ENCODE measurements around the gene BEST4.
"Not testable (repeated sequence)": the region's sequence is repeated elsewhere in the genome, so short reads cannot be mapped to it uniquely, and the experiment has no call there.

The BEST4 gene

GRCh38 chr1:44819196-44819607 lies 31.2 kb upstream of the BEST4 start:
- peak; percentile 17 for DNase-seq

- DNase-seq: no peak
These were observed 30.0 kb upstream of the BEST4 start for GRCh38 chr1:44817771-44818495.

GRCh38 chr1:44817307-44817706 lies 29.3 kb upstream of the BEST4 start:
- no peak for DNase-seq

DNA sequence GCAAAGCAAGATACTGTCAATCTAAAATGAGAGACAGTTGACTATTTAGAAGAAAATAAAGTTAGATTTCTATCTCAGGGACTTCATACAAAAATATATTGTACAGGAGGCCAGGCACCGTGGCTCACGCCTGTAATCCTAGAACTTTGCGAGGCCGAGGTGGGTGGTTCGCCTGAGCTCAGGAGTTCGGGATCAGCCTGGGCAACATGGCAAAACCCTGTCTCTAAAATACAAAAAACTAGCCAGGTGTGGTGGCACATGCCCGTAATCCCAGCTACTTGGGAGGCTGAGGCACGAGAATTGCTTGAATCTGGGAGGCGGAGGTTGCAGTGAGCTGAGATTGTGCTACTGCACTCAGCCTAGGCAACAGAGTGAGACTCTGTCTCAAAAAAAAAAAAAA lies 28.0 kb upstream of the BEST4 start:
- not testable (repeated sequence) for DNase-seq

- DNase-seq: no peak
These were observed 25.0 kb upstream of the BEST4 start for GRCh38 chr1:44812822-44813543.

- no peak for DNase-seq
These were observed 23.3 kb upstream of the BEST4 start for GRCh38 chr1:44811234-44811633.

DNA sequence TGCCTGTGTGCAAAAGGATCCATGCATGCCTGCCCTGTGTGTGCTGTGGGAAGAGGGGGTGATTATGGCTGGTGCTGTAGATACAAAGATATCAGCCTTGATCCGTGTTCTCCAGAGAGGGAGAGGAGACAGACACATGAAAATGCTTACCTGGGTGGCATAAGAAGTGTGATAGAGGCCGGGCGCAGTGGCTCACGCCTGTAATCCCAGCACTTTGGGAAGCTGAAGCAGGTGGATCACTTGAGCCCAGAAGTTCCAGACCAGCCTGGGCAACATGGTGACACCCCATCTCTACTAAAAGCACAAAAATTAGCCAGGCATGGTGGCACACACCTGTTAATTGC lies 22.8 kb upstream of the BEST4 start:
- DNase-seq: not testable (repeated sequence)

DNA sequence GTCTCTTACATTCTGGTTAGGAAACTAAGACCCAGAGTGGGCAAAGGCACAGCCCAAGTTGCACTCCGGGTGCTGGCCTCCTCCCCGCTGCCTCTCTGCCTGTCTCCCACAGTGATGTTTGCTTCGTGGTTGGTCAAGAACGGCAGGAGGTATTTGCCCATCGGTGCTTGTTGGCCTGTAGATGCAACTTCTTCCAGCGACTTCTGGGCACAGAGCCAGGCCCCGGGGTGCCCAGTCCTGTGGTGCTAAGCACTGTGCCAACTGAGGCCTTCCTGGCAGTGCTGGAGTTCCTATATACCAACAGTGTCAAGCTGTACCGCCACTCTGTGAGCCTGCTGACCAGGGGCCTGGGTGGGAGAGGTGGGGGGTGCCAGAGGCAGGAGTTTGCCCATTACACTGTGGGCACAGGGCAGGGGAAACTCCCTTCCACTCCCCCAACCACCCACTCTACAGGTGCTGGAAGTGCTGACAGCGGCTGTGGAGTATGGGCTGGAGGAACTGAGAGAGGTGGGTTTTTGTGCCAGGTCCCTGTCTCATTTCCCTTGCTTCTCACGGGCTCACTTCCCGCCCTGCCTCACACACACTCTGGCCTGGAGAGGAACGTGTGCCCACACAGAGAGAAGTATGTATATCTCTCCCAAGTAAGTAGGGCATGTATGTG lies 22.3 kb upstream of the BEST4 start:
- peak; percentile 49 for DNase-seq

DNA sequence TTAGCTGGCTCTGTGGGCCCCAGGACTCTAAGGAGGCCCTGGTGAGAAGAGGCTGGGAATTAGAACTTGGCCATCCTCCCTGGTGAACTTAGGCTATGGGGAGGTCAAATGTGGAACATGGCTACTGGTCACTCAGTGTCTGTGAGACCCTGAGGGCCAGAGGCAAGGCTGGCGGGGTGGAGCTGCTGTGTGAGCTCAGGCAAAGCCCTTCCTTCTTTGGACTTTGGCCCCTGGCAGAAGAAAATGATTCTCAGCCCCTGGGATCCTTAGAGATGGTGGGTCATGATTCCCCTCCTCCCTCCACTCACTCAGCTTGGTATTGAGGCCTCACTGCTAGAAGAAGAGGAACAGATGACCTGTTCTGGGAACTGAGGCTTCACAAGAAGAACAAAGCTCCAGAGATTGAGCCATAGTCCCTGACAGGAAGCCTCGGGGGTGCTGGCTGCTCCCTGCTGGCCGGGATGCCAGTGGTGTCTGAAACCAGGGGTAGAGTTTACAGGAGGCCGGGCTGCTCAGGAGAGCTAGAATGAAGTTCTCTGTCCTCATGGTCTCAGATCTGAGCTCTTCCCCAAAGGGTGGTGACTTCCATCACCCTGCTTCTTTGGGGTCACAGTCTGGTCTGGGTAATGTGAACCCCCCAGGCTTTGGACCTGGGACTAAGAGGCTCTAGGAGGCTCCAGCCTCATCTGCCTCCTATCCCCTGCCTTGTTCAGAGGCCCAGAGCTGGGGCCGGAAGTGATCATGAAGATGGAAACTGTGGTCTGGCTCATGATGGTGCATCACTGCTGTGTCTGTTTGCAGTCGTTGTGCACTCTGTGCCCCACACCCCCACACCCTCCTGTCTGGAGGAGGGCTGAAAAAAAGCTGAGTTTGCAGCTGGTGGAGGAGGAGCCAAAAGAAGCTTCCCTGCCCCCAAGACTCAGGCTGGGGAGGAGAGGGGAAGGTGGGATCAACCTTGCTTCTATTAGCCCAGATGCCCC lies 21.3 kb upstream of the BEST4 start:
- peak; percentile 91 for DNase-seq

GRCh38 chr1:44808063-44808937 lies 20.3 kb upstream of the BEST4 start, which contains the start of gene BTBD19:
Gene BTBD19 (plus strand): TSS chr1:44808523. CDS start chr1:44808821, 298 bp downstream.
- peak; percentile 37 for DNase-seq

DNA sequence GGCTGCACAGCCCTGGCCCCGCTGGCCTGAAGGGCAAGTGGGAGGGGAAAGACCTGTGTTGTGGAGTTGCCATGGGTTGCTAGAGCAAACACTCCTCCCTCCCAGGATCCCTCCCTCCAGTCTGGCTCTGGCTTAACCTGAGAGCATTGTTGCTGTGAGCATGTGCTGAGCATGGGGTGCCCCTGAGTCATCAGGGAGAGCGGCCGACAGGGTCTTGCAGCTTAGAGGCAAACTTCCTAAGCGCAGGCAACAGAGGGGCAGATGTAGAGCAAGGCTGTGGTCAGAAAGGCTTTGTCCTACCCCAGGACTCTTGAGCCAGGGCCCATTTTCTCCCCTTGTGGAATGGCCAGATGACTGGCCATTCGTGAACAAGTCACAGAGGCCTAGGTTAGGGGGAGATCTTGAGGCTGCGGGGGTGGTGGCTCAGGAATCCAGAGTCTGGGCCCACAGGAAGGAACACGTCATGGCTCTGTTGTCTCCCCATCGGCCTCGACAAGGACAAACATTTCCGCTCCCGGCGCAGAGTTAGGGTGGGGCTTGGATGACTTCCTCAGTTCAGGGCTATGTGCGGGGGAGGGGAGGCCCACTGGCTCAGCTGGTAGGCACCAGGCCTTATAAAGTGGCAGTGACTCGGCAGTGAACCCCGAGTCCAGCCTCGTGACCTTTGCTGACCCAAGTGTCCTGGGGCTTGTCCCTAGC lies 19.5 kb upstream of the BEST4 start:
- DNase-seq: peak; percentile 97

DNA sequence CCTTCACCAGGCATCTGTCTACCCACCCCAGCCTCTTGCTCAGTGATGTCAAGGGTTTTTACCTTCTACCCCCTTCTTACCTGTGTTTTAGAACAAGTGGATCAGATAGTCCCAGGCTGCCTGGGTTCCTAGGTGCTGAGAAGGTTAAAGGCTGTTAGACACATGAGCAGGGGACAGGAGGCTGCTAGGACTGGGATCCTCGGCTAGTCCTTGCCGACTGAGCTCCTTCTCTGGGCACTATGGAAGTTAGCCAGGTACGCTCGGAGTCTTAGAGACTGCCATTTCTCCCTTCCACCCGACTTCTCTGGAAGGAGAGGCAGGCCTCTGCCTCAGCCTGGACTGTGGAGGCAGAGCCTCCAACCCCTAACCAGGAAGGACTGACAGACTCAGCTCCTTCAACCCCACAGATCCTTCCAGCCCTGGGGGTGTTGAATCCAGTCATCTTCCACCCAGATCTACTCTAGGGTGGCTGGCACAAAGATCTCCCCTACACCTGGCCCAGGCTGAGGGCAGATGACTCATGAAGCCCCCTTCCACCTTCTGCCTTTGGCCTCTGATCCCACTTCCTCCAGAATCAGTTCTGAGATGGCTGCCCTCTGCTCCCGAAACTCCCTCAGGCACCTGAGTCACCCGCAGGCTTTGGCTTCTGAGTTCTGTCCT lies 18.9 kb upstream of the BEST4 start, which contains the start of gene DYNLT4:
Gene DYNLT4, minus strand, starts transcription at position 648 of the 660 bp plus-strand sequence. CDS start 683 bp downstream, outside the sequence.
- DNase-seq: peak; percentile 37

DNA sequence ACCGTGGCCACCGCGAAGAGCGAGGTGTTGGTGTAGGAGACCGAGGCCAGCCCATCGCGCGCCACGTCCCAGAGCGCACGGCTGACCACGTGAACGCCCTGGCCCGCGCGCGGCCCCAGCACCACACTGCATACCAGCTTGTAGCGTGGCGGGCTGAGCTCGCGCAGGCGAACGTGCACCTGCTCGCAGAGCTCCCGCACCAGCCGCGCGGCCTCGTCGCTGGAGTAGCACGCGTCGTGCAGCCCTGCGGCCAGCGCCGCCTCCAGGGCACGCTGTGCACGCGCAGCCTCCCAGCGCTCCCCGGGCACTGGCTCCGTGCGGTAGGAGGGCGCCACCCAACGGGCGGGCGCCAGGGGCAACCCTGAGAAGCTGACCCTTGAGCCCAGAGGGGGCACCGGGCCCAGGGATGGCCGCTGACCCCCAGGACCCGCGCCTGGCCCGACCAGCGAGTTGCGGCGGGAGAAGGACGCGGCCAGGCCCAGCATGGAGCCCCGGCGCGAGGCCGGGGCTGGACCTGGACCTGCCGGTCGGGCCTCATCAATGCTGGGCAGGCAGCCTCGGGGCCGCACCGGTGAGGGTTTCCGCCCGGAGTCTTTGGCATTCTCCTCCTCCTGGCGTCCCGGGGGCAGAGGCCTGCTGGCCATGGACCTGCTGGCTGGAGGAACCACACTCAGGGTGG lies 18.2 kb upstream of the BEST4 start:
- DNase-seq: peak; percentile 18

GRCh38 chr1:44805311-44806024 lies 17.5 kb upstream of the BEST4 start:
- DNase-seq: no peak

DNA sequence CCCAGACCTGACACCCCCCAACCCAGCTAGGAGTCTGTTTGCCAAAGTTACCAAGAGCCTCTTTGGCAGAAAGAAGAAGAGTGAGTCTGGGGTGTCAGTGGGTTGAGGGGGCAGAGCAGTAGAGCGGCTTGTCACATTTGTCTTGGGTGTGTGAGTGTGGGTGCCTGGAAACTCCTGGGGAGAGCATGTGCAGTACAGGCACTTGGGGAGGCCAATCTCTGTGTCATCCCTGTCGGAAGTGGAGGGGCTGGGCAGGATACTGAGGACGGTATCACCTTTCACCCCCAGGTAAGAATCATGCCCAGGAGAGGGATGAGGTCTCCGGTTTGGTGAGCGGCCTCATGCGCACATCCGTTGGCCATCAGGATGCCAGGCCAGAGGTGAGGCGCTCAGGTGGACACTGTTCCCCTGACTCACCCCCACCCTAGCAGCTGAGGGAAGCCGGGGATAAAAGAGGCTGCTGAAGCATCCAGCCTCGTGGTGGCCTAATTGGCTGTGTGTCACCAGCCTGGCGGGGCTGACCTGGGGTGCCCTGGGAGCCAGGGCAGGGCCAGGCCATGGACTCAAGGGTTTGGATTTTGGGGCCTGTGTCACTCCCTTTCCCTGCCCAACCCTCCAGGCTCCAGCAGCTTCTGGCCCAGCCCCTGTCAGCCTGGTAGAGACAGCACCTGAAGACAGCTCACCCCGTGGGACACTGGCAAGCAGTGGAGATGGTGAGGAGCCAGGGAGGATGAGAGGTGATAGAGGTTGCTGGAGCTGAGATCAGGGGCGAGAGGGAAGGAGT lies 15.5 kb upstream of the BEST4 start:
- no peak for DNase-seq

DNA sequence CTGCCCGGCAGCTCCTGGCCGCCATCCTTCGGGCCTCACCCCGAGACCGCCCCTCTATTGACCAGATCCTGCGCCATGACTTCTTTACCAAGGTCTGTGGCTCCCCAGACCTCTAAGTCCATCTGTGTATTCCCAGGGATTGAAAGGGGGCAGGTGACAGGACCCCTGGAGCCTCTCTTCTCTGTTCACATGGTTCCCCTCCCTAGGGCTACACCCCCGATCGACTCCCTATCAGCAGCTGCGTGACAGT lies 15.0 kb upstream of the BEST4 start:
- no peak for DNase-seq

DNA sequence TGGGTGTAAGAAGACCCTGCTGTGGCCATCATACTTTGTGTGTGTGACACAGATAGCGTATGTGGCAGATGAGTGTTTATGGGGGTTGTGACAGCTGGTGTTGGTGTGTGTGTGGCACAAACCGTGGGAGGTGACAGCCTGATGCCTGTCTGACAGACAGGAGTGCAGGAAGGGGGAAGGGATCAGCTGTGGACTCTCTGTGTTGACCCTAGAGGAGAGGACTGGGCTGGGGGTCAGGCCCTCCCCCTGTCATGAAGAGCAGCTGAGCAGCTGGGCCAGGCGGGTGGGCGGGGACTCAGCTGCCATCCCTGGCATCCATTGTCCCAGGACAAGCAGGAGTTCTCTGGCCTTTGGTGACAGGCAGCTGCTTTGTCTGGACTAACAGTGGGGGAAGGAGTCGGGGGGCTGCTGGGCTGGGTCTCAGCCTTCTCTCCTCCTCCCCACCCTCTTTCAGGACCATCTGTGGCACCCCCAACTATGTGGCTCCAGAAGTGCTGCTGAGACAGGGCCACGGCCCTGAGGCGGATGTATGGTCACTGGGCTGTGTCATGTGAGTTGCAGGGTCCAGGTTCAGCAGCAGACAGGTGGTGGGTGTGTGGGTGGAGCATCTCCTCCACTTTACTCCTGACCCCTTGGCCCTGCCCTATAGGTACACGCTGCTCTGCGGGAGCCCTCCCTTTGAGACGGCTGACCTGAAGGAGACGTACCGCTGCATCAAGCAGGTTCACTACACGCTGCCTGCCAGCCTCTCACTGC lies 14.5 kb upstream of the BEST4 start:
- DNase-seq: peak; percentile 24
